Measurements from ENCODE around the gene BSDC1. TPM values are rescaled to one million over a fixed set of nuclear protein-coding genes. Genes with fewer than 3 reads are reported as not detected.

BSDC1 gene
- total RNA-seq, 4 donors from 2014 or later: 96.0 to 140 (median 120) TPM

- no peak overlapping the region for H3K27ac ChIP-seq
- no peak for DNase-seq (ENCODE audit: low spot score in 2 of 2)
- H3K9me3 ChIP-seq: no peaks in the 10 kb centered on the region
- TF ChIP-seq EP300 (IDR thresholded peaks at IDR 0.05): no peak
- TF ChIP-seq CTCF (IDR thresholded peaks at IDR 0.05): no peak
- TF ChIP-seq POLR2A (IDR thresholded peaks at IDR 0.05): no peak
- no peak for TF ChIP-seq POLR2AphosphoS5 (IDR thresholded peaks at IDR 0.05)
- no peaks in the 10 kb centered on the region for H3K27me3 ChIP-seq
- peaks cover 26% of the 10 kb centered on the region for H3K36me3 ChIP-seq
- H3K4me3 ChIP-seq: no peak overlapping the region
- 95% methylated on average over 10 of the region's 10 CpGs for WGBS
- no peaks in the 10 kb centered on the region for H3K4me1 ChIP-seq
These were observed 75.9 kb downstream of the BSDC1 start for GRCh38 chr1:32318127-32318869.

- Histone ChIP-seq H3K4me1 (no peaks in the 10 kb centered on the region), H3K36me3 (peaks cover 18% of the 10 kb centered on the region), H3K27ac (no peak overlapping the region), H3K9me3 (no peaks in the 10 kb centered on the region), H3K4me3 (no peak overlapping the region), H3K27me3 (no peaks in the 10 kb centered on the region)
- DNase-seq (ENCODE audit: low spot score in 2 of 2): no peak
- TF ChIP-seq POLR2A (IDR thresholded peaks at IDR 0.05) (no peak), CTCF (IDR thresholded peaks at IDR 0.05) (no peak), POLR2AphosphoS5 (IDR thresholded peaks at IDR 0.05) (no peak), EP300 (IDR thresholded peaks at IDR 0.05) (no peak)
- 70% methylated on average over 3 of the region's 3 CpGs for WGBS
These were observed 77.4 kb downstream of the BSDC1 start for GRCh38 chr1:32316903-32317277.

Other genes starting within 250 kb of the BSDC1 start
- 10 to 100 TPM; 50.0 to 72.0 (median 56.3) TPM for gene TXLNA, start 214.8 kb downstream of the BSDC1 start, total RNA-seq
- 1 to 10 TPM in 3 of 4 donors, under 1 TPM in 1; 0.72 to 3.5 (median 2.0) TPM for gene CCDC28B, start 193.8 kb downstream of the BSDC1 start, total RNA-seq
- 1 to 10 TPM; 1.7 to 4.4 (median 3.7) TPM for gene IQCC, start 188.8 kb downstream of the BSDC1 start, total RNA-seq
- not detected for gene DCDC2B, start 185.4 kb downstream of the BSDC1 start, total RNA-seq
- gene TMEM234, start 172.1 kb downstream of the BSDC1 start, total RNA-seq: 10 to 100 TPM in 2 of 4 donors, 1 to 10 TPM in 2; 7.7 to 18.7 (median 12.6) TPM
- gene EIF3I, start 172.0 kb downstream of the BSDC1 start, total RNA-seq: 100 to 1,000 TPM in 3 of 4 donors, 10 to 100 TPM in 1; 98.8 to 211 (median 178) TPM
- 1 to 10 TPM in 2 of 4 donors, not detected in 2; 1.5 TPM for gene FAM167B, start 147.2 kb downstream of the BSDC1 start, total RNA-seq
- 1 to 10 TPM in 2 of 4 donors, under 1 TPM in 2; 0.26 to 3.9 (median 1.4) TPM for gene LCK, start 143.2 kb downstream of the BSDC1 start, total RNA-seq
- 10 to 100 TPM; 34.4 to 52.9 (median 40.2) TPM for gene HDAC1, start 102.4 kb downstream of the BSDC1 start, total RNA-seq
- 10 to 100 TPM; 12.8 to 25.1 (median 19.3) TPM for gene MARCKSL1, start 58.2 kb downstream of the BSDC1 start, total RNA-seq
- gene FAM229A, start 32.0 kb downstream of the BSDC1 start, total RNA-seq: 10 to 100 TPM in 3 of 4 donors, 1 to 10 TPM in 1; 4.4 to 41.8 (median 16.3) TPM
- 1 to 10 TPM in 2 of 4 donors, under 1 TPM in 1, not detected in 1; 0.86 to 2.7 (median 1.3) TPM for gene TSSK3, start 31.9 kb downstream of the BSDC1 start, total RNA-seq
- under 1 TPM in 1 of 4 donors, not detected in 3; 0.08 TPM for gene ZBTB8B, start 70.6 kb upstream of the BSDC1 start, total RNA-seq
- gene ZBTB8A, start 145.0 kb upstream of the BSDC1 start, total RNA-seq: 1 to 10 TPM; 2.3 to 3.4 (median 3.1) TPM

Data from suprapubic skin (tissue), 4 donors.